ENCODE results near the gene TMEM8B. TPM values are rescaled to one million over a fixed set of nuclear protein-coding genes. Genes with fewer than 3 reads are reported as not detected.

TMEM8B gene
- total RNA-seq, 1 experiment from 2014 or later: 7.2 TPM

DNA sequence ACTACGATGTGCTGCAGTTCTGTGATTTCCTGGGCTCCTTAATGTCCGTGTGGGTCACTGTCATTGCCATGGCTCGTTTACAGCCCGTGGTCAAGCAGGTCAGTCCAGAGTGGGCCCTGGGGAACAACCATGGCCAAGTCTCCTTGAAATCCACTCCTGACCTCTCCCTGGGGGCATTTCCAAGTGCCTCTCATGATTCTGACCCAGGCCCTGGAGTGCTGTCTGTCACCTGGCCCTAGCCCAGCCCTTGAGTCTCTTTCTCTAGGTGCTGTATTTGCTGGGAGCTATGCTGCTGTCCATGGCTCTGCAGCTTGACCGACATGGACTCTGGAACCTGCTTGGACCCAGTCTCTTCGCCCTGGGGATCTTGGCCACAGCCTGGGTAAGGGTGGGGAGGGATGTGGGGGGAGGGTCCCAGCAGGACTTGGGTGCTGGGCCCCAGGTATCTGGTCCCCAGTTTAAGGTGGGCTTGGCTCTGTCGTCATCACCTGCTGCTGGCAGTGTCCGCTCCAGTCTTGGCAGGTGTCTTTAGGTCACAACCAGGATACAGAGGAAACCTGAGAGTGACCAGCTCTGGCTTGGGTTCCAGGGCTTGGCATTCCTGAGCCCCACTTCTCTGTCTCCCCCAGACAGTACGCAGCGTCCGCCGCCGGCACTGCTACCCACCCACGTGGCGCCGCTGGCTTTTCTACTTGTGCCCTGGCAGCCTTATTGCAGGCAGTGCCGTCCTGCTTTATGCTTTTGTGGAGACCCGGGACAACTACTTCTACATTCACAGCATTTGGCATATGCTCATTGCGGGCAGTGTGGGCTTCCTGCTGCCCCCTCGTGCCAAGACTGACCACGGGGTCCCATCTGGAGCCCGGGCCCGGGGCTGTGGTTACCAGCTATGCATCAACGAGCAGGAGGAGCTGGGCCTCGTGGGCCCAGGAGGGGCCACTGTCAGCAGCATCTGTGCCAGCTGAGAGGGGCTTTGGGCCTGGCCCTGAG, 24.1 kb downstream of the TMEM8B start:
- ChIA-PET RAD21 (ENCODE audit: low non-redundant PET in 1 of 2, low total read pairs in 2 of 2, uncharacterized antibody in 2 of 2, unreplicated experiment in 2 of 2) (no interaction called here), CTCF (no interaction called here), POLR2A (no interaction called here)
- no peak for ATAC-seq
- no peak overlapping the region for H3K4me3 ChIP-seq (replicated peaks in 1 of 2; ENCODE audit: low read depth in 1 of 2, low read length in 2 of 2)
- H3K9me3 ChIP-seq (ENCODE audit: control insufficient read depth in 1 of 2, insufficient read depth in 1 of 2, low read depth in 1 of 2, low read length in 2 of 2): no peaks in the 10 kb centered on the region
- BruUV-seq (replicated peaks): no TSS peak
- no peaks in the 10 kb centered on the region for H3K4me1 ChIP-seq (ENCODE audit: control insufficient read depth in 1 of 2, insufficient read depth in 2 of 2, low read length in 2 of 2)
- H4K20me1 ChIP-seq (ENCODE audit: insufficient read depth): no peaks in the 10 kb centered on the region
- H3K4me2 ChIP-seq (ENCODE audit: low read length): no peak overlapping the region
- H3K79me2 ChIP-seq (ENCODE audit: insufficient read depth, low read length): no peaks in the 10 kb centered on the region
- no peak overlapping the region for H3K9ac ChIP-seq (ENCODE audit: low read length)
- no peaks in the 10 kb centered on the region for H3K9me2 ChIP-seq (ENCODE audit: insufficient read depth)
- H3K36me3 ChIP-seq (ENCODE audit: control insufficient read depth in 1 of 2, insufficient read depth in 2 of 2, low read length in 2 of 2): no peaks in the 10 kb centered on the region
- intact Hi-C loops (cut with micrococcal nuclease): no loop called here
- no peaks in the 10 kb centered on the region for H3K27me3 ChIP-seq (ENCODE audit: insufficient read depth, low read length)
- H2AFZ ChIP-seq (ENCODE audit: low read depth, low read length, poor library complexity, severe bottlenecking): no peak overlapping the region
- H3K27ac ChIP-seq (ENCODE audit: low read depth, low read length): no peak overlapping the region
- no peak for DNase-seq (ENCODE audit: low read depth, low spot score)
- TF ChIP-seq SIN3A (IDR thresholded peaks at IDR 0.05; ENCODE audit: low read depth): no peak
- TF ChIP-seq SRF (IDR thresholded peaks at IDR 0.05; ENCODE audit: low read depth): no peak
- TF ChIP-seq EZH2 (IDR thresholded peaks at IDR 0.05): no peak
- TF ChIP-seq CEBPB (IDR thresholded peaks at IDR 0.05; ENCODE audit: low read depth): no peak
- no peak for TF ChIP-seq CBX3 (IDR thresholded peaks at IDR 0.05; ENCODE audit: low read depth)
- TF ChIP-seq ZBTB33 (IDR thresholded peaks at IDR 0.05; ENCODE audit: extremely low read depth, insufficient replicate concordance, low read length): no peak
- no peak for TF ChIP-seq ELF1 (IDR thresholded peaks at IDR 0.05; ENCODE audit: borderline replicate concordance, low read depth)
- no peak for TF ChIP-seq POLR2A (IDR thresholded peaks at IDR 0.05; ENCODE audit: borderline replicate concordance, extremely low read depth, insufficient read depth, insufficient read length)
- TF ChIP-seq EGR1 (IDR thresholded peaks at IDR 0.05; ENCODE audit: low read depth): no peak
- TF ChIP-seq RAD21 (IDR thresholded peaks at IDR 0.05; ENCODE audit: low read depth): no peak
- TF ChIP-seq REST (IDR thresholded peaks at IDR 0.05; ENCODE audit: low read depth): no peak
- TF ChIP-seq ZFX (IDR thresholded peaks at IDR 0.05): no peak
- TF ChIP-seq YY1 (IDR thresholded peaks at IDR 0.05; ENCODE audit: extremely low read depth, insufficient replicate concordance, low read depth, low read length): no peak
